HepG2 (cell line): ENCODE measurements around the gene MNT. TPM values are rescaled to one million over a fixed set of nuclear protein-coding genes. Genes with fewer than 3 reads are reported as not detected.

Experiments
- ARNT2 ChIP-seq: sonication (generic); formaldehyde crosslinking; IDR thresholded peaks from 2 replicates; pipeline ENCODE4 v1.8.0; 2022; ENCODE audit warnings: mild to moderate bottlenecking, low read depth, missing genetic modification reagents, moderate library complexity
- CTCF ChIP-seq: sonication (generic); formaldehyde crosslinking; IDR thresholded peaks from 2 replicates; pipeline ENCODE4 v1.5.0; 2020; ENCODE audit warnings: mild to moderate bottlenecking, missing genetic modification reagents, moderate library complexity
- EHMT2 ChIP-seq: fragments of 200-600 bp; sonication (generic); IDR thresholded peaks from 2 replicates; pipeline ENCODE4 v1.7.0; 2017; ENCODE audit warnings: antibody characterized with exemption, low read depth, low read length, borderline replicate concordance
- KDM5A ChIP-seq: fragments of 200-600 bp; sonication (generic); IDR thresholded peaks from 2 replicates; pipeline ENCODE4 v1.7.0; 2018; ENCODE audit warnings: antibody characterized with exemption, mild to moderate bottlenecking, low read length, borderline replicate concordance
- MNT ChIP-seq: fragments of 450-650 bp; IDR thresholded peaks from 2 replicates; pipeline ENCODE4 v1.6.1; 2016
- MXD1 ChIP-seq: sonication (generic); formaldehyde crosslinking; IDR thresholded peaks from 2 replicates; pipeline ENCODE4 v1.4.0; 2020; ENCODE audit warnings: mild to moderate bottlenecking, missing genetic modification reagents
- NR2C2 ChIP-seq: sonication (generic); formaldehyde crosslinking; IDR thresholded peaks from 2 replicates; pipeline ENCODE4 v1.4.0; 2020; ENCODE audit warnings: missing genetic modification reagents, mild to moderate bottlenecking, moderate library complexity, borderline replicate concordance
- RFX1 ChIP-seq: fragments of 450-650 bp; IDR thresholded peaks from 2 replicates; pipeline ENCODE4 v1.6.1; 2017
- SALL2 ChIP-seq: sonication (generic); formaldehyde crosslinking; IDR thresholded peaks from 2 replicates; pipeline ENCODE4 v1.8.1; 2023; ENCODE audit warnings: mild to moderate bottlenecking, missing genetic modification reagents, inconsistent platforms
- TMF1 ChIP-seq: sonication (generic); formaldehyde crosslinking; IDR thresholded peaks from 2 replicates; pipeline ENCODE4 v1.8.1; 2022; ENCODE audit warnings: low read depth, missing genetic modification reagents
- UBTF ChIP-seq: sonication (generic); formaldehyde crosslinking; IDR thresholded peaks from 2 replicates; pipeline ENCODE4 v1.4.0; 2020; ENCODE audit warnings: mild to moderate bottlenecking, missing genetic modification reagents
- ZNF276 ChIP-seq: sonication (generic); formaldehyde crosslinking; IDR thresholded peaks from 2 replicates; pipeline ENCODE4 v1.4.0; 2020; ENCODE audit warnings: mild to moderate bottlenecking, low read depth, missing genetic modification reagents
- ZNF576 ChIP-seq: sonication (generic); formaldehyde crosslinking; IDR thresholded peaks from 2 replicates; pipeline ENCODE4 v1.4.0; 2020; ENCODE audit warnings: mild to moderate bottlenecking, missing genetic modification reagents
- ZNF687 ChIP-seq: sonication (generic); formaldehyde crosslinking; IDR thresholded peaks from 2 replicates; pipeline ENCODE4 v1.5.1; 2020; ENCODE audit warnings: mild to moderate bottlenecking, missing genetic modification reagents, moderate library complexity
- polyA plus RNA-seq, 8 experiments: library from polyadenylated mRNA; depleted of rRNA in 3 of 8; stranded (reverse) in 7 of 8; unstranded in 1 of 8; fragments of >200 nt; fragmentation: Illumina TruSeq in 4 of 8; extraction: Trizol in 4 of 8; gene quantifications; 2 replicates each; pipeline versions ENCODE4 v1.2.1 to v1.2.3, GENCODE V29; 2011 to 2016; ENCODE audit warnings: low read depth in 4 of 8, missing spikeins in 1 of 8, mixed read lengths in 1 of 8; ENCODE audit not compliant: insufficient read depth in 1 of 8
- total RNA-seq, 5 experiments: library from RNA; depleted of rRNA; stranded (reverse); fragments of >200 nt; fragmentation: Illumina TruSeq; extraction: Trizol; gene quantifications; 2 replicates each; pipeline ENCODE4 v1.2.3, GENCODE V29; 2016; ENCODE audit warnings: low read depth in 1 of 5

Gene MNT
- total and polyA plus RNA-seq, 2 of the 13 experiments (the other 11 are each of a cell fraction or from before 2014, with no cell fraction given): 2.1 to 3.5 TPM

- peak; percentile 28; the same call in 1 of the 2 replicates for TF ChIP-seq MXD1
- no peak for TF ChIP-seq RFX1
- 0 out of 2 replicates have a peak, but pooled peaks have one; percentile 5 for TF ChIP-seq MNT
- peak; percentile 24; the same call in 1 of the 2 replicates for TF ChIP-seq UBTF (CRISPR knock-in tag)
- peak; percentile 66 for TF ChIP-seq NR2C2 (CRISPR knock-in tag)
- peak; percentile 78; the same call in 1 of the 2 replicates for TF ChIP-seq ARNT2 (CRISPR knock-in tag)
- TF ChIP-seq CTCF (CRISPR knock-in tag): peak; percentile 4; the same call in 1 of the 2 replicates
- TF ChIP-seq EHMT2: no peak
- TF ChIP-seq TMF1 (CRISPR knock-in tag): no peak
- no peak for TF ChIP-seq ZNF576
- TF ChIP-seq ZNF687 (CRISPR knock-in tag): peak; percentile 64
- TF ChIP-seq ZNF276 (CRISPR knock-in tag): no peak
- TF ChIP-seq KDM5A: peak; percentile 10; the same call in 1 of the 2 replicates
- TF ChIP-seq SALL2 (CRISPR knock-in tag): no peak
Measured at GRCh38 chr17:2392252-2393173, 8.3 kb downstream of the MNT start (continued).
